GM23338 (cell line): ENCODE results near the gene NUDT6. TPM values are rescaled to one million over a fixed set of nuclear protein-coding genes. Genes with fewer than 3 reads are reported as not detected.
A peak's percentile ranks its signal among the peaks of the same experiment; 100 is the strongest.

Experiments
- ATAC-seq: fragments of 200-7000 bp; cut with Tn5 transposase; 3 replicates; pipeline ENCODE4 v1.9.1; 2020
- DNase-seq: peaks from one replicate; pipeline ENCODE4 v3.0.0-alpha.2; 2015; ENCODE audit warnings: low spot score
- H2AFZ ChIP-seq: fragments of 200-600 bp; sonication (generic); 2 replicates; pipeline ENCODE4 v1.8.0; 2016; ENCODE audit warnings: antibody characterized with exemption, mild to moderate bottlenecking, moderate library complexity
- H3F3A ChIP-seq: fragments of 200-600 bp; sonication (generic); replicated peaks from 2 replicates; pipeline ENCODE4 v1.8.0; 2017; ENCODE audit warnings: antibody characterized with exemption, mixed run types, low read depth
- H3K27ac ChIP-seq: fragments of 200-600 bp; sonication (generic); 2 replicates; pipeline ENCODE4 v1.6.1; 2016; ENCODE audit warnings: low read depth
- H3K27me3 ChIP-seq: fragments of 200-600 bp; sonication (generic); 2 replicates; pipeline ENCODE4 v1.8.0; 2016; ENCODE audit warnings: mild to moderate bottlenecking, mixed run types, moderate library complexity; ENCODE audit not compliant: insufficient read depth
- H3K36me3 ChIP-seq: fragments of 200-600 bp; sonication (generic); 2 replicates; pipeline ENCODE4 v1.8.0; 2016; ENCODE audit warnings: mild to moderate bottlenecking; ENCODE audit not compliant: insufficient read depth
- H3K4me1 ChIP-seq: fragments of 200-600 bp; sonication (generic); 2 replicates; pipeline ENCODE4 v1.8.0; 2016; ENCODE audit warnings: mild to moderate bottlenecking, moderate library complexity; ENCODE audit not compliant: insufficient read depth
- H3K4me2 ChIP-seq: fragments of 200-600 bp; sonication (generic); 2 replicates; pipeline ENCODE4 v1.7.1; 2017; ENCODE audit warnings: mixed run types
- H3K4me3 ChIP-seq: fragments of 200-600 bp; sonication (generic); 2 replicates; pipeline ENCODE4 v1.6.1; 2016; ENCODE audit warnings: mixed run types
- H3K79me2 ChIP-seq: fragments of 200-600 bp; sonication (generic); replicated peaks from 2 replicates; pipeline ENCODE4 v1.8.0; 2017; ENCODE audit warnings: mild to moderate bottlenecking; ENCODE audit not compliant: insufficient read depth
- H3K9me2 ChIP-seq: fragments of 200-600 bp; sonication (generic); 2 replicates; pipeline ENCODE4 v1.8.0; 2017; ENCODE audit not compliant: insufficient read depth
- H4K20me1 ChIP-seq: fragments of 200-600 bp; sonication (generic); replicated peaks from 2 replicates; pipeline ENCODE4 v1.8.0; 2017; ENCODE audit warnings: mild to moderate bottlenecking; ENCODE audit not compliant: insufficient read depth
- H3K27ac Mint-ChIP-seq: 2 replicates; pipeline ENCODE4 v1.8.0; 2020; ENCODE audit warnings: inconsistent platforms, mild to moderate bottlenecking, moderate library complexity, mixed read lengths
- H3K27me3 Mint-ChIP-seq: 3 replicates; pipeline ENCODE4 v1.8.0; 2022; ENCODE audit warnings: low read depth, mild to moderate bottlenecking, moderate library complexity, mixed read lengths, inconsistent platforms; ENCODE audit not compliant: insufficient read depth, poor library complexity
- H3K36me3 Mint-ChIP-seq: 3 replicates; pipeline ENCODE4 v1.8.0; 2021; ENCODE audit warnings: low read depth, mild to moderate bottlenecking, inconsistent platforms, moderate library complexity, mixed read lengths
- H3K4me1 Mint-ChIP-seq: 3 replicates; pipeline ENCODE4 v1.8.0; 2020; ENCODE audit warnings: mild to moderate bottlenecking, inconsistent platforms, mixed read lengths
- H3K4me3 Mint-ChIP-seq: 3 replicates; pipeline ENCODE4 v1.8.0; 2021; ENCODE audit warnings: moderate library complexity, mild to moderate bottlenecking, inconsistent platforms, mixed read lengths
- H3K9me3 Mint-ChIP-seq: 3 replicates; pipeline ENCODE4 v1.8.0; 2020; ENCODE audit warnings: moderate library complexity, mild to moderate bottlenecking, inconsistent platforms, mixed read lengths
- CREB1 ChIP-seq: fragments of 250-450 bp; sonication (Bioruptor Pico); IDR thresholded peaks from 2 replicates; pipeline ENCODE4 v1.5.0; 2020; ENCODE audit warnings: low read depth, mild to moderate bottlenecking, moderate library complexity
- EZH2 ChIP-seq: fragments of 200-600 bp; sonication (generic); IDR thresholded peaks from one replicate; pipeline ENCODE4 v1.8.0; 2017; ENCODE audit warnings: antibody characterized with exemption, mild to moderate bottlenecking, low read depth; ENCODE audit not compliant: unreplicated experiment
- EZH2phosphoT487 ChIP-seq: fragments of 200-600 bp; sonication (generic); IDR thresholded peaks from one replicate; pipeline ENCODE4 v1.8.1; 2018; ENCODE audit warnings: antibody characterized with exemption; ENCODE audit not compliant: unreplicated experiment
- JUNB ChIP-seq: IDR thresholded peaks from one replicate; pipeline ENCODE4 v1.6.1; 2016; ENCODE audit warnings: antibody characterized with exemption; ENCODE audit not compliant: unreplicated experiment
- NANOG ChIP-seq: IDR thresholded peaks from 2 replicates; pipeline ENCODE4 v1.6.1; 2016; ENCODE audit warnings: antibody characterized with exemption, borderline replicate concordance
- POLR2AphosphoS5 ChIP-seq: IDR thresholded peaks from 2 replicates; pipeline ENCODE4 v1.6.1; 2016; ENCODE audit warnings: antibody characterized with exemption, low read depth
- STAT1 ChIP-seq: IDR thresholded peaks from one replicate; pipeline ENCODE4 v1.6.1; 2016; ENCODE audit warnings: antibody characterized with exemption; ENCODE audit not compliant: unreplicated experiment
- ZNF114 ChIP-seq: fragments of 250-450 bp; sonication (Bioruptor Pico); IDR thresholded peaks from 2 replicates; pipeline ENCODE4 v1.5.0; 2020; ENCODE audit warnings: mild to moderate bottlenecking, moderate library complexity
- ZNF331 ChIP-seq: fragments of 250-450 bp; sonication (Bioruptor Pico); IDR thresholded peaks from 2 replicates; pipeline ENCODE4 v1.5.0; 2020; ENCODE audit warnings: low read depth, mild to moderate bottlenecking, moderate library complexity
- polyA plus RNA-seq: library from polyadenylated mRNA; unstranded; fragments of >200 nt; fragmentation: Nextera tagmentation; extraction: Ambion mirVana; gene quantifications from 2 replicates; pipeline ENCODE4 v1.2.1, GENCODE V29; 2016
- total RNA-seq: library from RNA; depleted of rRNA; stranded (reverse); fragments of >200 nt; shearing (Covaris generic); gene quantifications from 2 replicates; pipeline ENCODE4 v1.2.3, GENCODE V29; 2014
- TF ChIP-seq, protein P1 (sequence below), 2 experiments: fragments of 200-600 bp in 1 of 2; sonication (generic) in 1 of 2; conservative IDR thresholded peaks; 2 replicates each; pipeline versions ENCODE4 v1.5.1 to v1.6.1; 2016 to 2017; ENCODE audit warnings: antibody characterized with exemption in 2 of 2, low read depth in 2 of 2, mild to moderate bottlenecking in 2 of 2, moderate library complexity in 1 of 2
- TF ChIP-seq, protein P2 (sequence below): fragments of 250-450 bp; sonication (Bioruptor Pico); IDR thresholded peaks from 2 replicates; pipeline ENCODE4 v1.5.0; 2020; ENCODE audit warnings: mild to moderate bottlenecking, moderate library complexity

Gene NUDT6
- total and polyA plus RNA-seq, 2 experiments from 2014 or later = 4.9 to 9.1 TPM

DNA sequence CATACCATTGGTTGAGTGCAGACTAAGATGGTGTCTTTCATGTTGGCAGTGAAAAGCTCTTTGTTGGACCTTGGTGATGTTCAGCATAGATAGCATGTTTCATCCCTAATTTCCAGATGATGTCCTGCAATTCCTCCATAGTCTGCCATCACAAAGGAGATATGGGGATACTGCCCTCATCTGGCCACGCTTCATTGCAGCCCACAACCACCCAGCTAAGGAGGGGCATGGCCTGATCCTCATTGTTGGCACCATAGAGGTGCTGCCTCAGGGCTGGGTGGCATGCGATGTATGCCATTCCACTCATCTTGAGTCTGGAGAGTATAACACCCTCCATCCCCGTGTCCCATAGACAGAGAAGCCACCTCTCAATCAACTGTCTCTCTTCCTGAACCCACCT lies 31.5 kb upstream of the NUDT6 start:
- Histone ChIP-seq H3K36me3 (no peaks in the 10 kb centered on the region; the same call in 1 of the 2 replicates), H3K9me2 (peaks cover 5% of the 10 kb centered on the region; the same call in 1 of the 2 replicates), H3F3A (no peaks in the 10 kb centered on the region), H3K27ac (no peak overlapping the region), H3K79me2 (no peaks in the 10 kb centered on the region), H3K4me1 (no peaks in the 10 kb centered on the region), H3K4me2 (no peak overlapping the region), H3K27me3 (no peaks in the 10 kb centered on the region), H2AFZ (no peak overlapping the region), H4K20me1 (no peaks in the 10 kb centered on the region), H3K4me3 (no peak overlapping the region)
- DNase-seq (no peak), ATAC-seq (peak; percentile 46)
- Mint-ChIP-seq H3K27ac (no peak overlapping the region), H3K4me1 (no peaks in the 10 kb centered on the region), H3K4me3 (no peak overlapping the region), H3K36me3 (peaks cover 40% of the 10 kb centered on the region), H3K27me3 (peaks cover 5% of the 10 kb centered on the region), H3K9me3 (no peaks in the 10 kb centered on the region)
- no peak for TF ChIP-seq EZH2phosphoT487
- TF ChIP-seq, protein P1, sequence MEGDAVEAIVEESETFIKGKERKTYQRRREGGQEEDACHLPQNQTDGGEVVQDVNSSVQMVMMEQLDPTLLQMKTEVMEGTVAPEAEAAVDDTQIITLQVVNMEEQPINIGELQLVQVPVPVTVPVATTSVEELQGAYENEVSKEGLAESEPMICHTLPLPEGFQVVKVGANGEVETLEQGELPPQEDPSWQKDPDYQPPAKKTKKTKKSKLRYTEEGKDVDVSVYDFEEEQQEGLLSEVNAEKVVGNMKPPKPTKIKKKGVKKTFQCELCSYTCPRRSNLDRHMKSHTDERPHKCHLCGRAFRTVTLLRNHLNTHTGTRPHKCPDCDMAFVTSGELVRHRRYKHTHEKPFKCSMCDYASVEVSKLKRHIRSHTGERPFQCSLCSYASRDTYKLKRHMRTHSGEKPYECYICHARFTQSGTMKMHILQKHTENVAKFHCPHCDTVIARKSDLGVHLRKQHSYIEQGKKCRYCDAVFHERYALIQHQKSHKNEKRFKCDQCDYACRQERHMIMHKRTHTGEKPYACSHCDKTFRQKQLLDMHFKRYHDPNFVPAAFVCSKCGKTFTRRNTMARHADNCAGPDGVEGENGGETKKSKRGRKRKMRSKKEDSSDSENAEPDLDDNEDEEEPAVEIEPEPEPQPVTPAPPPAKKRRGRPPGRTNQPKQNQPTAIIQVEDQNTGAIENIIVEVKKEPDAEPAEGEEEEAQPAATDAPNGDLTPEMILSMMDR (conservative IDR thresholded peaks at IDR 0.05; ENCODE audit: low read depth in 2 of 2) = peak; percentile 19 to 53; a peak in 3 of 4 replicates

DNA sequence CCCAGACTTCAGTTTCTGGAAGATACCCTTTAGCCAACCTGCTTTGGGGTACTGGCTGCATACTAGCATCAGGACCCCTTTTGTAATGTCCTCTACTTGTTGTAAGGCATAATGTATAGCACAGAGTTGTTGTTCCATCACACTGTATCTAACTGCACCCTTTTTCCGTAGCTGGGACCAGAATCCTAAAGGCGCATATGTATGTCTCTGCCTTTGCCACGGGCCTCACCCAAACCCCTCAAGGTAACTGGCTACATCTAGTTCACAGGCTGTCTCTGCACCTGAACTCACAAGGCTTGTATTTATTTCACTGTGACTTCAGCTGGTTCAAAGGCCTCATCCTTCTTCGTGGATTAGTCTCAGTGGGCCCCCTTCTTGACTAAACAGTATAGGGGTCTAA lies 29.6 kb upstream of the NUDT6 start:
- no peaks in the 10 kb centered on the region for H3F3A ChIP-seq
- TF ChIP-seq JUNB (no peak), POLR2AphosphoS5 (no peak), EZH2 (no peak), CREB1 (CRISPR knock-in tag) (no peak), ZNF114 (CRISPR knock-in tag) (no peak), EZH2phosphoT487 (no peak), NANOG (no peak), ZNF331 (CRISPR knock-in tag) (no peak), STAT1 (no peak)
- TF ChIP-seq, protein P2, sequence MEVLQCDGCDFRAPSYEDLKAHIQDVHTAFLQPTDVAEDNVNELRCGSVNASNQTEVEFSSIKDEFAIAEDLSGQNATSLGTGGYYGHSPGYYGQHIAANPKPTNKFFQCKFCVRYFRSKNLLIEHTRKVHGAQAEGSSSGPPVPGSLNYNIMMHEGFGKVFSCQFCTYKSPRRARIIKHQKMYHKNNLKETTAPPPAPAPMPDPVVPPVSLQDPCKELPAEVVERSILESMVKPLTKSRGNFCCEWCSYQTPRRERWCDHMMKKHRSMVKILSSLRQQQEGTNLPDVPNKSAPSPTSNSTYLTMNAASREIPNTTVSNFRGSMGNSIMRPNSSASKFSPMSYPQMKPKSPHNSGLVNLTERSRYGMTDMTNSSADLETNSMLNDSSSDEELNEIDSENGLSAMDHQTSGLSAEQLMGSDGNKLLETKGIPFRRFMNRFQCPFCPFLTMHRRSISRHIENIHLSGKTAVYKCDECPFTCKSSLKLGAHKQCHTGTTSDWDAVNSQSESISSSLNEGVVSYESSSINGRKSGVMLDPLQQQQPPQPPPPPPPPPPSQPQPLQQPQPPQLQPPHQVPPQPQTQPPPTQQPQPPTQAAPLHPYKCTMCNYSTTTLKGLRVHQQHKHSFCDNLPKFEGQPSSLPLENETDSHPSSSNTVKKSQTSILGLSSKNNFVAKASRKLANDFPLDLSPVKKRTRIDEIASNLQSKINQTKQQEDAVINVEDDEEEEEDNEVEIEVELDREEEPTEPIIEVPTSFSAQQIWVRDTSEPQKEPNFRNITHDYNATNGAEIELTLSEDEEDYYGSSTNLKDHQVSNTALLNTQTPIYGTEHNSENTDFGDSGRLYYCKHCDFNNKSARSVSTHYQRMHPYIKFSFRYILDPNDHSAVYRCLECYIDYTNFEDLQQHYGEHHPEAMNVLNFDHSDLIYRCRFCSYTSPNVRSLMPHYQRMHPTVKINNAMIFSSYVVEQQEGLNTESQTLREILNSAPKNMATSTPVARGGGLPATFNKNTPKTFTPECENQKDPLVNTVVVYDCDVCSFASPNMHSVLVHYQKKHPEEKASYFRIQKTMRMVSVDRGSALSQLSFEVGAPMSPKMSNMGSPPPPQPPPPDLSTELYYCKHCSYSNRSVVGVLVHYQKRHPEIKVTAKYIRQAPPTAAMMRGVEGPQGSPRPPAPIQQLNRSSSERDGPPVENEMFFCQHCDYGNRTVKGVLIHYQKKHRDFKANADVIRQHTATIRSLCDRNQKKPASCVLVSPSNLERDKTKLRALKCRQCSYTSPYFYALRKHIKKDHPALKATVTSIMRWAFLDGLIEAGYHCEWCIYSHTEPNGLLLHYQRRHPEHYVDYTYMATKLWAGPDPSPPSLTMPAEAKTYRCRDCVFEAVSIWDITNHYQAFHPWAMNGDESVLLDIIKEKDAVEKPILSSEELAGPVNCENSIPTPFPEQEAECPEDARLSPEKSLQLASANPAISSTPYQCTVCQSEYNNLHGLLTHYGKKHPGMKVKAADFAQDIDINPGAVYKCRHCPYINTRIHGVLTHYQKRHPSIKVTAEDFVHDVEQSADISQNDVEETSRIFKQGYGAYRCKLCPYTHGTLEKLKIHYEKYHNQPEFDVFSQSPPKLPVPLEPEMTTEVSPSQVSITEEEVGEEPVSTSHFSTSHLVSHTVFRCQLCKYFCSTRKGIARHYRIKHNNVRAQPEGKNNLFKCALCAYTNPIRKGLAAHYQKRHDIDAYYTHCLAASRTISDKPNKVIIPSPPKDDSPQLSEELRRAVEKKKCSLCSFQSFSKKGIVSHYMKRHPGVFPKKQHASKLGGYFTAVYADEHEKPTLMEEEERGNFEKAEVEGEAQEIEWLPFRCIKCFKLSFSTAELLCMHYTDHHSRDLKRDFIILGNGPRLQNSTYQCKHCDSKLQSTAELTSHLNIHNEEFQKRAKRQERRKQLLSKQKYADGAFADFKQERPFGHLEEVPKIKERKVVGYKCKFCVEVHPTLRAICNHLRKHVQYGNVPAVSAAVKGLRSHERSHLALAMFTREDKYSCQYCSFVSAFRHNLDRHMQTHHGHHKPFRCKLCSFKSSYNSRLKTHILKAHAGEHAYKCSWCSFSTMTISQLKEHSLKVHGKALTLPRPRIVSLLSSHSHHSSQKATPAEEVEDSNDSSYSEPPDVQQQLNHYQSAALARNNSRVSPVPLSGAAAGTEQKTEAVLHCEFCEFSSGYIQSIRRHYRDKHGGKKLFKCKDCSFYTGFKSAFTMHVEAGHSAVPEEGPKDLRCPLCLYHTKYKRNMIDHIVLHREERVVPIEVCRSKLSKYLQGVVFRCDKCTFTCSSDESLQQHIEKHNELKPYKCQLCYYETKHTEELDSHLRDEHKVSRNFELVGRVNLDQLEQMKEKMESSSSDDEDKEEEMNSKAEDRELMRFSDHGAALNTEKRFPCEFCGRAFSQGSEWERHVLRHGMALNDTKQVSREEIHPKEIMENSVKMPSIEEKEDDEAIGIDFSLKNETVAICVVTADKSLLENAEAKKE (CRISPR knock-in tag) = no peak
- TF ChIP-seq, protein P1 (conservative IDR thresholded peaks at IDR 0.05; ENCODE audit: low read depth in 2 of 2) = no peak
- no peaks in the 10 kb centered on the region for H4K20me1 ChIP-seq
- DNase-seq = no peak
- H3K9me3 Mint-ChIP-seq = no peaks in the 10 kb centered on the region
- no peaks in the 10 kb centered on the region for H3K27me3 ChIP-seq
- H3K4me3 ChIP-seq = no peak overlapping the region
- peaks cover 5% of the 10 kb centered on the region; the same call in 1 of the 2 replicates for H3K9me2 ChIP-seq
- no peak for ATAC-seq
- H3K4me1 Mint-ChIP-seq = no peaks in the 10 kb centered on the region
- peaks cover 14% of the 10 kb centered on the region for H3K36me3 ChIP-seq
- no peak overlapping the region for H2AFZ ChIP-seq
- no peak overlapping the region for H3K4me2 ChIP-seq
- no peak overlapping the region for H3K27ac Mint-ChIP-seq
- peaks cover 5% of the 10 kb centered on the region for H3K27me3 Mint-ChIP-seq
- H3K4me3 Mint-ChIP-seq = no peak overlapping the region
- no peaks in the 10 kb centered on the region for H3K79me2 ChIP-seq
- H3K36me3 Mint-ChIP-seq = peaks cover 48% of the 10 kb centered on the region
- H3K4me1 ChIP-seq = no peaks in the 10 kb centered on the region
- no peak overlapping the region for H3K27ac ChIP-seq
